ENCODE measurements around the gene DNAH5.

Gene DNAH5

DNA sequence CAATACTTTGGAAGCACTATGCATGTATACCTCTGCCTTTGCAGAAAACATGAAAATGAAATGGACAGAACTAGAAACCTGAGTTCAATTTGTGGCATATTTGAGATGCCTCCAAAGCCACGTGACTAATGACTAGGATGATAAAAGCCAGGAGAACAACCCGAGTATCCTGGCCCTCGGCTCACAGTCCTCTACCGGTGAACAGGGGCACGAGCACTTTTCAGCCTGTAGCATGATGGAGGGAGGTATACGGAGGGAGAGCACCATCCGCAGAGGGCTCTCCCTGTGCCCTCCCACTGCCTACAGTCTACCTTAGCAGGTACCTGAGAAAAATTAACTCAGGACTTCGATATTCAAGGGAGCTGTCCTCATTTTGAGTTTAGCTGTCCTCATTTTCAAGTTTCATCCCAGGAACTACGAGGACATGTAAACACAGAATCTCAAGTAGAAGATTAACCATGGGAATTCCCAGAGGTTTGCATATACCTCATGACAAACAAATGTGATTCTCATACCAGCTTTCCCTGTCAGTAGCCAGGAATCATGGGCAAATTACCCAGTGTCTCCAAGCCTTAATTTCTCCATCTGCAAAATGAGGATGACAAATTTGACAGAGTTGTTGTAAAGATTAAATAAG lies 249.3 kb downstream of the DNAH5 start:
- no peak for DNase-seq

DNA sequence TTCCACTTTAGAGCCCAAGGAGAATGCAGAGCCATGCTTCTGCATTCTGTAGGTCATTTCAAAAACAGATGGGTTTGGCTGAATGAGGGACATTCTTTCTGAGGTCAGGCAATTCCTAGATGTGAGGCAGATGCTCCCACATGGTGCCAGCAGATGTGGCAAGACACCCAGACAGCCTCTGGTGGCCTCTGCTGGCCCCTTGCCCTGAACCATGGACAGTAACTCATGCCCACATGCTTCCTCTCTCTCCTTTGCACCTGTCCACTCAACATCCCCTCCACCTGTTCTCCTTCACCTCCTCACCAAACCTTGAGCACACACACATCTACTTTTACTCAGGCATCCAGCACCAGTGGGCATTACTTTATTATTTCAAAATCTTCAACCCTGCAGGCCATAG lies 252.3 kb downstream of the DNAH5 start:
- DNase-seq: no peak

DNA sequence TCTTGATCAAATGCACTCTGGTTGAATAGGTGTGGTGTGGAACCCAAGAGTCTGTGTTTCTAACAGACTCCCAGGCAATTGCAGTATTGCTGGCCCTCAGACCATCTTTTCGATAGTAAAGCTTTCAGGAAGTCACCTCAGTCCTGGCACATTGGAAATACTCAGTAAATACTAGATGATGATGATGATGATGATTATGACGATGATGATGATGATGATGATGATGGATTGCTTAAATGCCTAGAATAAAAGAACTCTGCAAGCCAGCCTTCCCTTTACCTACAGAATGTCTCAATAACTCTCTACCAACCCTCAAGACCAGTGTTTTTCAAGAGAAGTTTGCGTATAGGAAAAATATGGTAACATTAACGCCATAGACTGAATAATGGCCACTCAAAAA lies 268.0 kb downstream of the DNAH5 start:
- no peak for DNase-seq

DNA sequence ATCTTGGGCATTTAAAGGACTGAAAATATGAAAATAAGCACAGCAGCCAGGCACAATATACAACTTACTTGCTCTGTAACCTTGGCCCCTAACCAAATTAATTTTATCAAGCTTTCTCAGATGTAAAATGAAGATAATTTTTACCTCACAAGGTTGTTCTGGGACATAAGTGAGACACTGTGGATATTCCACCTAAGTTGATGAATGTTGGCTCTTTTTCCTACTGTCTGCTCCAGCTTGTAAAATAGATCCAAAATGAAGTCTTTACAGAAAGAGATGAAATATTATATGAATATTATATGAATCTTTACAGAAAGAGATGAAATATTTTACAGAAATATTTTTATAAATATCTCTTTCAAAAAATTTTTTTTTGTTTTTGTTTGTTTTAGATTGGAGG lies 270.1 kb downstream of the DNAH5 start:
- no peak for DNase-seq

DNA sequence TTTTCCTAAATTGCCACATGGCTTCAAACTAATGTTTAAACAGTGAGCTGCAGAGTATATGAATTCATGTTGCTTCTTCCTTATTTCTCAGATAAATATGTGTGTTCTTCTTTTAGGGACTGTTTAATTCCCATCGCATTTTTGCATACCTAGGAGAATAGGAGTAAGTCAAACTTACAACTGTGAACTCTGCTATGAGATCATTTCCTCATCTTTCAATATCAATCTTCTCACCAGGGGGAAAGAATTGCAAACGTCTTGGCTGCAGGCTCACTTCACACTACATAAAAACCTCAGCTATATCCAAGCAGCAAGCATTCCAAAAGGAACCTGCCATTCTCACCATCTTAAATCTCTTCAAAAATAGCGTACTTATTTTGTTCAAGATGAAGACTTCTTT lies 271.0 kb downstream of the DNAH5 start:
- DNase-seq: no peak

DNA sequence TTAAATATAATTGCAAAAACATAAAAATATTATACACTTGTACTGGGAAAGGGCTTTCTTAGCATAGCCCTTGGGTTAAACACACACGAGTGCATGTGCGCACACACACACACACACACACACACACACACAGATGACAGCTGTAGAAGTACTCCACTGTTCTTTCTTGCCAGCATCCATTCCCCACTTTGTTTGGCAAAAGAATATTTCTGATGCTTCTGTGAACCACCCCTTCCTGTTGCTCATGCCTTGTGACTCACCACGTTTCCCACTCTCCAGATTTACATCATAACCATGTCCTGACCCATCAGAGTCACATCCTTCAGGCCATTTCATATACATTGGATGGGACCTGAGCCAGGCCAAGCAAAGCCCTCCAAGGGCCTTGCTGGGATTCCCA lies 280.1 kb downstream of the DNAH5 start:
- DNase-seq: no peak

DNA sequence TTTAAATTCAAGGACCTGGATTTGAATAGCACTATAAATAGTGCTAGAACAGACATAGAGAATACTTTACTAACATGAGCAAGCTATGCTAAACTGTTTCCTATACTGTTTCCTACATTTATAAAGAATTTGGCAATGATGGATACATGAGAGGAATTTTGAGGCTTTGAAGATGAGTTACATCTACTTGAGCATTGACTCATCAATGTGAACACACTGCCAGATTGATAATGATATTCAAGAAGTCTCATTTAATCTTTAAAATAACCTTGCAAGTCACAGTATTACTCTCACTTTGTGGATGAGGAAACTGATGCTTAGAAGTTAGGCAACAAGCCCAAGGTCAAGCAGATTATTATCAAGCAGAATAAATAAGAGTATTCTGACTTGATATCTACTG lies 281.9 kb downstream of the DNAH5 start:
- no peak for DNase-seq

DNA sequence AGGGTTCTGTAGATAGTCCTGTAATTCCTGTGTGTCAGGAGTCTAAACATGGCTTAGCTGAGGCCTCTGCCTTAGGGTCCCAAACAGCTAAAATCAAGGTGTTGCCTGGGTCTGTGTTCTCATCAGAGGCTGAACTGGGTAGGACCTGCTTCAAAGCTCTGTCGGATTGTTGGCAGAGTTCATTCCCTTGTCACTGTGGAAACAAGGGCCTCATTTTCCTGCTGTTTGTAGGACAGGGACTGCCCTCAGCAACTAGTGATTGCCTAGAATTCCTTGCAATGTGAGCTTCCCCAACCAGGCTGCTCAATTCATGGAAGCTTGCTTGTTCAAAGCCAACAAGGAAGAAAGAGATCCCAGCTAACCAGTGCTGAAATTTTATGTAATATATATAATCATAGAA lies 283.2 kb downstream of the DNAH5 start:
- DNase-seq: no peak

DNA sequence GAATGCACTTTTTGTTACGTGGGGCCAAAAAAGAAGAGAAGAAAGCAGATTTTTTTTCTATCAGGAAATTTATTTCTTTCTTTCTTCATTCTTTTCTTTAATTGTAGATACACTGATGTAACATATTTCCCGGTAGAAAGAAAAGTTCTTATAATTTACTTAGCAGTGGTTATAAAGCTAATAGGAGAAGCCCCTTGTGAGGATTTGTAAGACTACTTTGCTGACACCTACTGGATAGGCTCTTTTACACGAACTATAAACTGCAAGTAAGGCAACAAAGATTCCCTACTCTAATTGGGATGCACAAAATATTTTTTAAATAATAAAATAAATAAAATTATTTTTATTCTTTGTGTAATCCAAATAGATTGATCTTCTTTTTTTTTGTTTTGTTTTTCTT lies 284.4 kb downstream of the DNAH5 start:
- no peak for DNase-seq

DNA sequence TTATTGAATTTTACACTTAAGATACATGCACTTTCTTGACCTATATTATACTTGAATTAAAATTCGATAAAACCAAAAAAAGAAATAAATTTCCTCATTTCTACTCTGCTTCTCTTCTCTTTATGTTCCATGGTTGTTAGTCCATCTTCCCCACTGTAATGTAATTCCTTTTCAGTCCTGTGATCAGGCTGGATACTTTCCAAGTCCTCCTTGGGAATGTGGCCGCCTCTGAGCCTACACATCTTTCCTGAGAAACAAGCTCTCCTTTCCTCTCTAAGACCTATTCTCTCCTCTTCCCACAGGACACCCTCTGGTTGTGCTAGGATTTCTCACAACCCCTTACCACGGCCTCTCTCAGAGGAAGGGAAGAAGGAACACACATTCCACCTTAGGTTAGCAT lies 285.1 kb downstream of the DNAH5 start:
- DNase-seq: no peak

DNA sequence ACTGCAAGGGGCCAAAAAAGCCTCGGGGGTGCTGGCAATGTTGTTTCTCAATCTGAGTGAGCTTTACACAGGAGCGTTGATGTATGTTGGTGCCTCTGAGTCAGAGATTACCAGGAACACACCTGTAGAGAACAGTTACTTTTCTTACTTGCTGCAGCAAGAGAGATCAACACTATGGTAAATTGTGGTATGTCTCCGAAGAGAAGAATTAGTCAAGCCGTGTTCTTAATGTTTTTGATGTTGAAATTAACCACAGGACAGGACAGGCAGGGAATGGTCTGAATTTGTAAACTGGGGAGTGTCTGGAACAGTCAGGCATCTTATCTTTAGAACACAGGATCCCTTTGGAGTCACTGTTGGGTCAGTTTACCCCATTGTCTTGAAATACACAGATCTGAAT lies 285.7 kb downstream of the DNAH5 start:
- DNase-seq: no peak

DNA sequence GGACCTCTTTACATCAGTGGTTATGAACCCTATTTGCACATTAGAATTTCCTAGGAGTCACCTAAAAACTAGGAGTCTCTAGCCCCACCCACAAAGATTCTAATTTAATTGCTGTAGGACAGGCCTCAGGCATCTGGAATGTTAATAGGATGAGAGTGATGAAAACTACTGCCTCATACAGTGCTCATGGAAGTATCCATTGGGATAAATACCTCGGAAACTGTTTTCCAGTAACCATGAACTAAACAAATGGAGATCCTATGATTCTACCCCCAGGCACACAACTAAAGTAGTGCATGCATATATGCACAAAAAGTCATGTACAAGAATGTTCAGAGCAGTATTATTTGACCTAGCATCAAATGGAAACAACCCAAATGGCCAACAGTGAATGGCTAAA lies 286.3 kb downstream of the DNAH5 start:
- no peak for DNase-seq

DNA sequence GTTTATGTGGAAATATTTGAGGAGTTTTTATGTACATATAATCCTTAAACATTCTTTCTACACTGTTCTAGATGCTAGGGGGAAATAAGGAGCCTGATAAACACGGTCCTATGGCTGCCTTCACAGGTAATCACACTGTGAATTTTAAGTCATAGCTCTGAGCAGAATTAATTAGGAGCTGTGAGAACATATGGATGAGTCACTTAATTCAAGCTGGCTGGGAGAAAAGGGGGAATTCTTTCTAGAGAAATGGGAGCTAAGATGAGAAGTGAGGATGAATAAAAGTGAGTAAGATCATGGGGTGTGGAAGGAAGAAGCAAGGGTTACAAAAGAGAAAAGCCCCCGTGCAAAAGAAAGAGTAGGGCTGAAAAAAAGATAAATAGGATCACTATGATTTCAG lies 290.8 kb downstream of the DNAH5 start:
- DNase-seq: no peak

DNA sequence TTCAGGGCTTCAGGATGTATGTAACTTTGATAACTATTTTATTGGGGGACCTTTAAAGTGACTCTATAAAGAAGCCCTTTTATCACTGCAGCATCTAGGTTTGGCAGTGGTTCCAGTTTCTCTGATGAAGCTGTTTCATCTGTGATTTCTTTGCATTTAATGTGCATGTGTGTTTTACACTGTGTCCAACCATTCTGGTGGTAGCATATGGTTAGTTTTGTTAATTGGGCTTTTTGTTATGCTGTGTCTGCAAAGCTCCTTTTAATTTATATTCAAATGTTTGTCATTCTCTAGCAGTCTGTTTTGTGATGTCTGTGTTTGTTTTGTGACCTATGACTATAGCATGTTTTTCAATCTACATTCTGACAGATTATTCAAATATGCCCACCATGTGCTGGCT lies 294.8 kb downstream of the DNAH5 start:
- no peak for DNase-seq

DNA sequence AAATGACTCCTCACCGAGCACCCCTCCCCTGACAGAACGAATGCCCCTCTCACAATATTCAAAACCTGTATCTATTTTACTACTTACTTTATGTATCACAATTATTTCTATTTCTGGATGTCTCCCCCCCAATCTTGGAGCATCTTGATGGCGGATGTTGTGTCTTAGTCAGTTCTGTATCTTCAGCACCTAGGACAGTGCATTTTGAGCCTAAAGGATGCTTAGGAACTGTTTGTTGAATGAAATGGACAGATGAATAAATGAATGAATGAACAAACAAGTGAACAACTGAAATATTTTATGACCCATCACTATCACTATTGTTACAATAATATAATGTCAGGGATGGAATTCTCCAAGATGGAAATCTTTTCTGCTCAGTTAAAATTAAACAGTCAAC lies 295.7 kb downstream of the DNAH5 start:
- no peak for DNase-seq

DNA sequence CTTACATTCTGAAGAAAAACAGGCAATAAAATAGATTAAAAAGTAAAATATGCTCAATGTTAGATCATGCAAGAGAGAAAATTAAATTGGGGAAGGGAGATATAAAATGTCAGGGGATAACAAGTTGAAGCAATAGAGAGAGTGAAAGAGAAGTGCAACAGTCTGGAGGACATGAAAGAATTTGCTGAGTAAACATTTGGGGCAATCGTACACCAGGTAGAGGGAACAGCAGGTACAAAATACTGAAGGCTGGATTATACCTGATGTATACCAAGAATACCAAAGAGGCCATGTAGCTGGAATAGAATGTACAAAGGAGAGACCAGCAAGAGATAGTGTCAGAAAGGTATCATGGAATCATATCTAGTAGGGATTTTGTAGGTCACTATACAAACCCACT lies 300.8 kb downstream of the DNAH5 start:
- DNase-seq: no peak

DNA sequence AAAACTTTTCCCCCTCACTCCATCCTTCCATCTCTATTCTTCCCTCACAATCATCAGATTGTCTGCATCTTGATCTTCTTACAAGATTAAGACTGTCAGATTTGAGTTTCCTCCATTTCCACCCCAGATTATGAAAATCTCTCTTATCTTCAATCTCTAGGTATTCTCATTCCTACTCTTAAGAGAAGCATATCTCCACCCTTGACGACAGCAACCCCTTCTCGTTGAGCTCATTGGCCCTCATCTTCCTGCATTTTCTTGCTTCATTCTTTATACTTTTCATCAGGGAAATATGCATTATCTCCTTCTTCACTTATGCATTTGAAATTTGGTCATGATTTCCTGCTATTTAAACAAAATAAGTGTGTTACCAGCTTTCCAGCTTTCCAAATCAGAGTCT lies 301.3 kb downstream of the DNAH5 start:
- no peak for DNase-seq
